ENCODE results near the gene FGF9.

FGF9 gene

GRCh38 chr13:21701460-21701859 lies 30.6 kb downstream of the FGF9 start:
- Histone ChIP-seq H2BK120ac (ENCODE audit: low read depth, low read length) (no peak overlapping the region), H2BK5ac (ENCODE audit: low read depth, low read length, poor library complexity, severe bottlenecking) (no peak overlapping the region), H3K4me2 (ENCODE audit: low read length, poor library complexity, severe bottlenecking) (no peak overlapping the region), H2BK15ac (ENCODE audit: low read depth, poor library complexity, severe bottlenecking) (no peak overlapping the region), H4K91ac (ENCODE audit: low read length) (no peak overlapping the region), H2AFZ (ENCODE audit: low read depth, low read length) (no peak overlapping the region), H3K18ac (ENCODE audit: low read depth in 1 of 2, low read length in 2 of 2) (no peak overlapping the region), H3K4me1 (ENCODE audit: control insufficient read depth, insufficient read depth, low read depth, low read length) (no peaks in the 10 kb centered on the region), H3K4ac (ENCODE audit: low read depth in 1 of 2, low read length in 2 of 2) (no peak overlapping the region), H3K9me3 (ENCODE audit: control insufficient read depth, low read length) (no peaks in the 10 kb centered on the region), H3K14ac (ENCODE audit: low read length in 2 of 2) (no peak overlapping the region), H3K79me1 (replicated peaks; ENCODE audit: low read length, poor library complexity, severe bottlenecking) (no peaks in the 10 kb centered on the region), H3K9ac (ENCODE audit: low read length) (no peak overlapping the region), H2AK5ac (ENCODE audit: low read length, severe bottlenecking) (no peak overlapping the region), H3K36me3 (ENCODE audit: control insufficient read depth in 1 of 2, insufficient read depth in 2 of 2, low read depth in 1 of 2, low read length in 2 of 2) (no peaks in the 10 kb centered on the region), H4K8ac (ENCODE audit: low read length) (no peak overlapping the region), H3K4me3 (ENCODE audit: insufficient read depth in 1 of 2, low read depth in 1 of 2, low read length in 2 of 2) (no peak overlapping the region), H3K27me3 (ENCODE audit: control insufficient read depth in 1 of 2, insufficient read depth in 1 of 2, low read length in 2 of 2) (peaks cover 0 to 4% of the 10 kb centered on the region in 2 experiments), H3K23ac (ENCODE audit: low read length in 2 of 2) (no peak overlapping the region), H2BK12ac (ENCODE audit: low read length in 2 of 2) (no peak overlapping the region), H3K27ac (ENCODE audit: low read length, poor library complexity, severe bottlenecking) (no peak overlapping the region)
- WGBS = 93% methylated on average over 8 of the region's 10 CpGs
- no peak for DNase-seq

GRCh38 chr13:21703846-21704245 lies 33.0 kb downstream of the FGF9 start:
- Histone ChIP-seq H2BK120ac (ENCODE audit: low read depth, low read length) (no peak overlapping the region), H3K18ac (ENCODE audit: low read depth in 1 of 2, low read length in 2 of 2) (no peak overlapping the region), H4K91ac (ENCODE audit: low read length) (no peak overlapping the region), H3K9ac (ENCODE audit: low read length) (no peak overlapping the region), H2BK12ac (ENCODE audit: low read length in 2 of 2) (no peak overlapping the region), H3K4me1 (ENCODE audit: control insufficient read depth, insufficient read depth, low read depth, low read length) (no peaks in the 10 kb centered on the region), H3K27me3 (ENCODE audit: control insufficient read depth in 1 of 2, insufficient read depth in 1 of 2, low read length in 2 of 2) (peaks cover 0 to 4% of the 10 kb centered on the region in 2 experiments), H3K4me3 (ENCODE audit: insufficient read depth in 1 of 2, low read depth in 1 of 2, low read length in 2 of 2) (no peak overlapping the region), H2AFZ (ENCODE audit: low read depth, low read length) (no peak overlapping the region), H3K4ac (ENCODE audit: low read depth in 1 of 2, low read length in 2 of 2) (no peak overlapping the region), H3K4me2 (ENCODE audit: low read length, poor library complexity, severe bottlenecking) (no peak overlapping the region), H2AK5ac (ENCODE audit: low read length, severe bottlenecking) (no peak overlapping the region), H4K8ac (ENCODE audit: low read length) (no peak overlapping the region), H2BK15ac (ENCODE audit: low read depth, poor library complexity, severe bottlenecking) (no peak overlapping the region), H2BK5ac (ENCODE audit: low read depth, low read length, poor library complexity, severe bottlenecking) (no peak overlapping the region), H3K27ac (ENCODE audit: low read length, poor library complexity, severe bottlenecking) (no peak overlapping the region), H3K36me3 (ENCODE audit: control insufficient read depth in 1 of 2, insufficient read depth in 2 of 2, low read depth in 1 of 2, low read length in 2 of 2) (no peaks in the 10 kb centered on the region), H3K79me1 (replicated peaks; ENCODE audit: low read length, poor library complexity, severe bottlenecking) (no peaks in the 10 kb centered on the region), H3K14ac (ENCODE audit: low read length in 2 of 2) (no peak overlapping the region), H3K9me3 (ENCODE audit: control insufficient read depth, low read length) (peaks cover 5% of the 10 kb centered on the region), H3K23ac (ENCODE audit: low read length in 2 of 2) (no peak overlapping the region)
- 78% methylated on average over 4 of the region's 4 CpGs for WGBS
- no peak for DNase-seq

DNA sequence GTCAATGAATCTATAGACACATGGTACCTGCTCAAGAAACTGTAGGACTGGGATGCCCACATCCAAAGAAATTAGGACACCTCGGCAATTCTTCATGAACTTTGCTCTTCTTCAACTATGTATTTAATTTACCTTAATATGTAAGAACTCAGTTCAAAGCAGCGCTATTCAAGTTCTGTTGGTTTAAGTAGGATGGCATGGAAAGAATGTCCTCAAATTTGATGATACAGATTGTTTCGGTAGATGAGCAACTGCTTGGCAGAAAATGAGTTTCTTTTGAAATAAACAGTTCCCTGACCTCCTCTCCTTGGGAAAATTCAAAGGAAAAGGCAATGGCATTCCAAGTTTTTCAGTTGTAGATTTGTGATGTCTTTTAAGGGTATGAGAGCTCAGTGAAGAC lies 36.7 kb downstream of the FGF9 start:
- no peak for DNase-seq
- no peak overlapping the region for H3K27ac ChIP-seq (ENCODE audit: low read length, poor library complexity, severe bottlenecking)
- no peak overlapping the region for H3K14ac ChIP-seq (ENCODE audit: low read length in 2 of 2)
- H3K9ac ChIP-seq (ENCODE audit: low read length) = no peak overlapping the region
- no peak overlapping the region for H4K8ac ChIP-seq (ENCODE audit: low read length)
- H2BK12ac ChIP-seq (ENCODE audit: low read length in 2 of 2) = no peak overlapping the region
- no peaks in the 10 kb centered on the region for H3K36me3 ChIP-seq (ENCODE audit: control insufficient read depth in 1 of 2, insufficient read depth in 2 of 2, low read depth in 1 of 2, low read length in 2 of 2)
- no peaks in the 10 kb centered on the region for H3K79me1 ChIP-seq (replicated peaks; ENCODE audit: low read length, poor library complexity, severe bottlenecking)
- no peak overlapping the region for H2BK120ac ChIP-seq (ENCODE audit: low read depth, low read length)
- H3K4ac ChIP-seq (ENCODE audit: low read depth in 1 of 2, low read length in 2 of 2) = no peak overlapping the region
- no peaks in the 10 kb centered on the region for H3K4me1 ChIP-seq (ENCODE audit: control insufficient read depth, insufficient read depth, low read depth, low read length)
- H3K4me2 ChIP-seq (ENCODE audit: low read length, poor library complexity, severe bottlenecking) = no peak overlapping the region
- H2BK5ac ChIP-seq (ENCODE audit: low read depth, low read length, poor library complexity, severe bottlenecking) = no peak overlapping the region
- no peak overlapping the region for H3K4me3 ChIP-seq (ENCODE audit: insufficient read depth in 1 of 2, low read depth in 1 of 2, low read length in 2 of 2)
- peaks cover 5% of the 10 kb centered on the region for H3K9me3 ChIP-seq (ENCODE audit: control insufficient read depth, low read length)
- H3K18ac ChIP-seq (ENCODE audit: low read depth in 1 of 2, low read length in 2 of 2) = no peak overlapping the region
- no peak overlapping the region for H2BK15ac ChIP-seq (ENCODE audit: low read depth, poor library complexity, severe bottlenecking)
- no peaks in the 10 kb centered on the region for H3K27me3 ChIP-seq (ENCODE audit: control insufficient read depth in 1 of 2, insufficient read depth in 1 of 2, low read length in 2 of 2)
- no peak overlapping the region for H3K23ac ChIP-seq (ENCODE audit: low read length in 2 of 2)
- no peak overlapping the region for H2AK5ac ChIP-seq (ENCODE audit: low read length, severe bottlenecking)
- H2AFZ ChIP-seq (ENCODE audit: low read depth, low read length) = no peak overlapping the region
- H4K91ac ChIP-seq (ENCODE audit: low read length) = no peak overlapping the region
- 90% methylated on average over 2 of the region's 3 CpGs for WGBS

- DNase-seq = no peak
- H3K4me2 ChIP-seq (ENCODE audit: low read length, poor library complexity, severe bottlenecking) = no peak overlapping the region
- H3K9ac ChIP-seq (ENCODE audit: low read length) = no peak overlapping the region
- H3K4ac ChIP-seq (ENCODE audit: low read depth in 1 of 2, low read length in 2 of 2) = no peak overlapping the region
- H4K8ac ChIP-seq (ENCODE audit: low read length) = no peak overlapping the region
- H2BK12ac ChIP-seq (ENCODE audit: low read length in 2 of 2) = no peak overlapping the region
- no peaks in the 10 kb centered on the region for H3K36me3 ChIP-seq (ENCODE audit: control insufficient read depth in 1 of 2, insufficient read depth in 2 of 2, low read depth in 1 of 2, low read length in 2 of 2)
- H3K18ac ChIP-seq (ENCODE audit: low read depth in 1 of 2, low read length in 2 of 2) = no peak overlapping the region
- peaks cover 5% of the 10 kb centered on the region for H3K9me3 ChIP-seq (ENCODE audit: control insufficient read depth, low read length)
- H3K4me3 ChIP-seq (ENCODE audit: insufficient read depth in 1 of 2, low read depth in 1 of 2, low read length in 2 of 2) = no peak overlapping the region
- H3K27me3 ChIP-seq (ENCODE audit: control insufficient read depth in 1 of 2, insufficient read depth in 1 of 2, low read length in 2 of 2) = no peaks in the 10 kb centered on the region
- no peak overlapping the region for H3K27ac ChIP-seq (ENCODE audit: low read length, poor library complexity, severe bottlenecking)
- no peaks in the 10 kb centered on the region for H3K4me1 ChIP-seq (ENCODE audit: control insufficient read depth, insufficient read depth, low read depth, low read length)
- H3K23ac ChIP-seq (ENCODE audit: low read length in 2 of 2) = no peak overlapping the region
- H2AK5ac ChIP-seq (ENCODE audit: low read length, severe bottlenecking) = no peak overlapping the region
- no CpG with 5 or more reads among the region's 1 CpG for WGBS
- no peak overlapping the region for H2BK120ac ChIP-seq (ENCODE audit: low read depth, low read length)
- H4K91ac ChIP-seq (ENCODE audit: low read length) = no peak overlapping the region
- no peak overlapping the region for H2BK5ac ChIP-seq (ENCODE audit: low read depth, low read length, poor library complexity, severe bottlenecking)
- no peak overlapping the region for H3K14ac ChIP-seq (ENCODE audit: low read length in 2 of 2)
- H2BK15ac ChIP-seq (ENCODE audit: low read depth, poor library complexity, severe bottlenecking) = no peak overlapping the region
- no peaks in the 10 kb centered on the region for H3K79me1 ChIP-seq (replicated peaks; ENCODE audit: low read length, poor library complexity, severe bottlenecking)
- no peak overlapping the region for H2AFZ ChIP-seq (ENCODE audit: low read depth, low read length)
Measured at GRCh38 chr13:21709697-21710096, 38.8 kb downstream of the FGF9 start.

All from mesenchymal stem cell (in vitro differentiated cells and primary cell).